Fibroblast of villous mesenchyme (primary cell): Measurements from ENCODE around the gene SFSWAP. TPM values are rescaled to one million over a fixed set of nuclear protein-coding genes. Genes with fewer than 3 reads are reported as not detected.

Experiments used
- DNase-seq: peaks from one replicate; pipeline ENCODE4 v3.0.0-alpha.2; 2010; ENCODE audit warnings: low read depth
- H3K4me3 ChIP-seq: 2 replicates; pipeline ENCODE4 v1.5.1; 2011; ENCODE audit warnings: low read depth, mild to moderate bottlenecking, low read length
- total RNA-seq: library from RNA; depleted of rRNA; stranded (reverse); fragments of >200 nt; gene quantifications from 2 replicates; pipeline ENCODE4 v1.2.3, GENCODE V29; 2012
- TF ChIP-seq, protein P1 (sequence below): IDR thresholded peaks from 2 replicates; pipeline ENCODE4 v1.5.1; 2012; ENCODE audit warnings: low read depth, mild to moderate bottlenecking, low read length; ENCODE audit not compliant: insufficient read depth

SFSWAP gene
- total RNA-seq, 1 donor: 28.5 TPM

DNA sequence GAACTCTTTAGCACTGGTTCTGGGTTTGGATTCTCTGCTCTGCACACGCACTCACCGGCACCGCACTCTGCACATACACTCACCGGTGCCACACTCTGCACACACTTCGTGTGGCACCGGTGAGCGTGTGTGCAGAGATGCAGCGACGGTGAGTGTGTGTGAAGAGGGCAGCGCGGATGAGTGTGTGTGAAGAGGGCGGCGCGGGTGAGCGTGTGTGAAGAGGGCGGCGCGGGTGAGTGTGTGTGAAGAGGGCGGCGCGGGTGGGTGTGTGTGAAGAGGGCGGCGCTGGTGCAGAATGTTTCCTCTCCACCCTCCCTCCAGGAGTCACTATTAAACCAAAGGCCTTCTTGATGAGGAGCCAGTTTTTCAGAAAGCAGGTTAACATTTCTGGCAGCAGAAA, 68.1 kb downstream of the SFSWAP start:
- H3K4me3 ChIP-seq: no peak overlapping the region
- no peak for DNase-seq
- TF ChIP-seq, protein P1, sequence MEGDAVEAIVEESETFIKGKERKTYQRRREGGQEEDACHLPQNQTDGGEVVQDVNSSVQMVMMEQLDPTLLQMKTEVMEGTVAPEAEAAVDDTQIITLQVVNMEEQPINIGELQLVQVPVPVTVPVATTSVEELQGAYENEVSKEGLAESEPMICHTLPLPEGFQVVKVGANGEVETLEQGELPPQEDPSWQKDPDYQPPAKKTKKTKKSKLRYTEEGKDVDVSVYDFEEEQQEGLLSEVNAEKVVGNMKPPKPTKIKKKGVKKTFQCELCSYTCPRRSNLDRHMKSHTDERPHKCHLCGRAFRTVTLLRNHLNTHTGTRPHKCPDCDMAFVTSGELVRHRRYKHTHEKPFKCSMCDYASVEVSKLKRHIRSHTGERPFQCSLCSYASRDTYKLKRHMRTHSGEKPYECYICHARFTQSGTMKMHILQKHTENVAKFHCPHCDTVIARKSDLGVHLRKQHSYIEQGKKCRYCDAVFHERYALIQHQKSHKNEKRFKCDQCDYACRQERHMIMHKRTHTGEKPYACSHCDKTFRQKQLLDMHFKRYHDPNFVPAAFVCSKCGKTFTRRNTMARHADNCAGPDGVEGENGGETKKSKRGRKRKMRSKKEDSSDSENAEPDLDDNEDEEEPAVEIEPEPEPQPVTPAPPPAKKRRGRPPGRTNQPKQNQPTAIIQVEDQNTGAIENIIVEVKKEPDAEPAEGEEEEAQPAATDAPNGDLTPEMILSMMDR: no peak

DNA sequence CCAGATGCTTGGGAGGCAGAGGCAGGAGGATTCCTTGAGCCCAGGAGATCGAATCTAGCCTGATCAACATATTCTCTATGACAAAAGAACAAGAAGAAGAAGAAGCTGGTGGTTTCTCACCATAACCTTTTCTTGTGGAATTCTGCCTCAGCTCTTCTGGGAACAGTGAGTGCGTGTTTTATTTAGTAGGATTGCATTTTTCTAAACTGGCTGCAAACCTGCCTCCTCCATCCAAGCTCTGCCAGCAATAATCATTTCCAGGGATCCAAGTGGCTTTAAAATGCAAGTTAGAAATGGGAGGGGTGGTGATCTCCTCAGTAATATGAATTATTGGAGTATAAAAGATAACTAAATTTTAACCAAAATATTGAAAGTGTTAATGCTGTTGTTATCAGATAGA, 71.2 kb downstream of the SFSWAP start:
- DNase-seq: no peak
- TF ChIP-seq, protein P1: no peak
- H3K4me3 ChIP-seq: no peak overlapping the region

DNA sequence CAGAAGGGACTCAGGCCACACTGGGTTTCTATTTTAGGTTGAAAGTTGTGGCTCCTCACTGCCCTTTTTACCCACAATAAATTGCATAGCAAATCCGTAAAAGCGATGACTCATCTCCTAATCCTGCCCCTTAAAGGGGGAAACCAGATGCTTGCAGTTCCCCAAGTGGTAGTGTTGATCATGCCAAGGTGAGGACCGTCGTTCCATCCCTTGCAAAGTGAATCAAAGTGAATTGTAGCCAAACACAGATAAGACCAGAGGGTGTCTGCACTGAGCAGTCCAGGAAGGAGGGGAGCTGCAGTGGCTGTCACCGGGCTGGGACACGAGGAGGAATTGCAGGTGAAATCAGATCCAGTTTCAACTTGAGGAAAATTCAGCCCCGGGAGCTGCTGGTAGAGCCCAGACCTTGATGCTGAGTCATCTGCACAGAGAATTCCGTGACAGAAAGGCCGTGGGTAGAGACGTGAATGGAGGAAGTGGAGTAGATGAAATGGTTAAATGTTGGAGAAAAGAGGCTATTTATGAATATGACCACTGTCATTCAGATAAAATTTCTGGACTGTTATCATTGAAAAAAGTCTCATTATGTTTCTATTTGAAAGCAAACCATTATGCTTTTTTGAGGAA, 73.1 kb downstream of the SFSWAP start:
- TF ChIP-seq, protein P1: no peak
- H3K4me3 ChIP-seq: peak overlapping the region; percentile 29
- DNase-seq: peak; percentile 78

DNA sequence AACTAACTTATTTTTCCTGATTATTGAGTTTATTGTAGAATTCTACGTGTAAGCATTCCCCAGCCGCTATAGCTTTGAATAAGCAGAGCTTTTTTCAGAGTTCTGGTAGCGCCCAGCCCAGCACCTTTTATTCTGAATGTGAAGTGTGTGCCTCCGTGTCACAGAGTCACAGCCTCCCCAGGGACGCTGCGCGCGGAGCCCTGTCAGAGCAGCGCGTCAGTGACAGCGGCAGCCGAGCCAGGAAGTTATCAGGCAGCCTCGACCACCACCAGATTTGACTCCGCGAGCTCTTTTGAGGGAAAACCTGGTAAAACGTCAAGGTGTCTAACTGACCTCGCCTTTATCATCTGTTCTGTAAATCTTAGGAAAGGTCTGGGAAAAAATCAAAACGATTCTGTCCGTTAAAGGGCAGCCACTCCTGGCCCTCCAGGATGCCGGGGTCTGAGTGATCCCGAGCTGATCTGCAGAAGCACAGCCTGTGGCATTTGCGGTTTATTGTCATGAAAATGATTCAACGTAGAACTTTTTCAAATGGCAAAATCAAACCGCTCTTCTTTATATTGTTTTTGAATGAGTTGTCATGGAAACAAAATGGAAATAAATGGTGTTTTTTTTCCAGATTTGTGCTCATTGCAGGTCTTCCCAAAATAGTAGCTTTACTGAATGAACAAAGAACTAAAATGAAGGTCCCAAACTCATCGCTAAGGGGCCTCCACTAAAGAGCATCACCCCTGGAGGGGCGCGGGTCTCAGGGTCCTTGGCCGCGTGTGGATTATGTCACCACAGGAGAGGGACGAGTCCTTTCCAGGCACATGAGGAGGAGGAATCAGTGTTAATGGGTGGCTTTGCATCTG, 74.2 kb downstream of the SFSWAP start:
- H3K4me3 ChIP-seq: no peak overlapping the region
- TF ChIP-seq, protein P1: no peak
- no peak for DNase-seq

DNA sequence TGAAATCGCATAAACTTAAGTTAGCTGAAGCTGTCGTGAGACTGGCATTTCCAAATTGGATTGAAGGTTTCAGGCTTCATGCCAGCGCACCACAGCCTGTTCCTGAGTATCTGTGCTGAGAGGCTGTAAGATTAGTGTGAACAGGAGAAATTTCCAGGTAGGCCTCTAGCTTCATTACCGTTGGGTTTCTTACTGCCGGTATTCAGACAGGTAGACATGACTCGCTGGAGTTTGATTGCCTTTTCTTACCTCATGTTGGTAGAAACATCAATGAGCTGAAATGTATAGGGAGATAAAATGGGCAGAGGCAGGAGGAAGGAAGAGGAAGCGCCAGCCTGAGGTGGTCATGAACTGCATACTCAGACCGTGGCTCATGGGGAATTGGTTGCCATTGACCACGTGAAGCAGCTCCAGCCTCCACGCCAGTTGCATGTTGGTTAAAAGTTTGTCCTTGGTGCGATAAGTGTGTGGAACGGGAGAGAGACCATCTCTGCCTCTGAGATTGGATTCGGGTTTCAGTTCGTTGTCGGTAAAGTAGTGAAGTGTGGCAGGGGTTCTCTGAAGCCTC, 75.0 kb downstream of the SFSWAP start:
- H3K4me3 ChIP-seq: no peak overlapping the region
- no peak for DNase-seq
- TF ChIP-seq, protein P1: no peak

DNA sequence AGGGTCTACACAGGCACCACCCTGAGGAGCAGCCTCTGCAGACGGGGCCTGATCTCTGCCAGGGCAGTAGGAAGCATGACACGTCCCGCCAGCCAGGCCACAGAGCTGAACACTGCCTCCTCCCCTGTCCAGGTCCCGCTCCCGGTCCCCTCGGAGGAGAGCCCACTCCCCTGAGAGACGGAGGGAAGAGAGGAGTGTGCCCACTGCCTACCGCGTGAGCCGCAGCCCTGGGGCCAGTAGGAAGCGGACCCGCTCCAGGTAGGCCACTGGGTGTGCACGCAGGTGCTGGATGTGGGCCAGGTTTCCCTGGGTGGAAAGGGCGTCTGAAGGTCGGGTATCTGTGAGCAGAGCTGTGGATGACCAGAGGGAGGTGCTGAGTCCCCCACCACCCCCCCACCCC, 75.4 kb downstream of the SFSWAP start:
- TF ChIP-seq, protein P1: no peak
- DNase-seq: no peak

More for the DNA sequence above, 75.4 kb downstream of the SFSWAP start:
- H3K4me3 ChIP-seq: no peak overlapping the region
